NOMO-1 (cell line): ENCODE data around the gene IRF7.
A peak's percentile ranks its signal among the peaks of the same experiment; 100 is the strongest.

Experiments
- DNase-seq, 2 experiments: peaks; one replicate each; lab custom pipeline; 2025; ENCODE audit not compliant: unreplicated experiment in 2 of 2; lab: John Stamatoyannopoulos, UW

IRF7 gene

DNA sequence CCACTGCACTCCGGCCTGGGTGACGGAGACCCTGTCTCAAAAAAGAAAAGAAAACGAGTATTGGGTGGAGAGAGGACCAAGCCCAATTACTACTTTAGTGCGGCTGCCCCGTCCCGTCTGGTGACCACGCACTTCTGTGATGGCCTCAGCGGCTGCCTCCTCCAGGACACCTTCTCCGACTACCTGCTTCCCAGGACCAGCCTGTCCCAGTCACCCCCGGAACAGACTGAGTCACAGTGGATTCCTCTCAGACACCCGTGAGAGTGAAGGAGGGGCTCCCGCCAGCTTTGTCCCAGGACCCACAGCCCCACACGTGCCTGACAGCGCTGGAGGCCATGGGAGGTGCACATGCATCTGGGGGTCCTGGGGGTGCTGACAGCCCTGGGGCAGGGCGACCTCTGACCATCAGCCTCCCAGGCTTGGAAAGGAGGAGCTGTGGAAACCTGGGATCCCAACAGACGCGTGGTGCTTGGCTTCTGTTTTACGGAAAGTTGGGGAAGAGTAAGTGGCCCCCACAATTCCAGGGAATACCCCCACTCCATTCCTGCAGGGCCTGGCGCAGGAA, 26.1 kb upstream of the IRF7 start:
- DNase-seq: no peak

DNA sequence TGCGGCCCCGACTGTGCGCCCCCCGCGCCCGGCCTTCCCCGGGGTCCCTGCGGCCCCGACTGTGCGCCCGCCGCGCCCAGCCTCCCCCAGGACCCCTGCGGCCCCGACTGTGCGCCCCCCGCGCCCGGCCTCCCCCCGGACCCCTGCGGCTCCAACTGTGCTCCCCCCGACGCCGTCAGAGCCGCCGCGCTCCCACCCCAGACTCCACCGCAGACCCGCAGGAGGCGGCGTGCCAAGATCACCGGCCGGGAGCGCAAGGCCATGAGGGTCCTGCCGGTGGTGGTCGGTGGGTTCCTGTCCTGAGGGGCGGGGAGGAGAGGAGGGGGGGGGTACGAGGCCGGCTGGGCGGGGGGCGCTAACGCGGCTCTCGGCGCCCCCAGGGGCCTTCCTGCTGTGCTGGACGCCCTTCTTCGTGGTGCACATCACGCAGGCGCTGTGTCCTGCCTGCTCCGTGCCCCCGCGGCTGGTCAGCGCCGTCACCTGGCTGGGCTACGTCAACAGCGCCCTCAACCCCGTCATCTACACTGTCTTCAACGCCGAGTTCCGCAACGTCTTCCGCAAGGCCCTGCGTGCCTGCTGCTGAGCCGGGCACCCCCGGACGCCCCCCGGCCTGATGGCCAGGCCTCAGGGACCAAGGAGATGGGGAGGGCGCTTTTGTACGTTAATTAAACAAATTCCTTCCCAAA, 24.4 kb upstream of the IRF7 start:
- DNase-seq: no peak

DNA sequence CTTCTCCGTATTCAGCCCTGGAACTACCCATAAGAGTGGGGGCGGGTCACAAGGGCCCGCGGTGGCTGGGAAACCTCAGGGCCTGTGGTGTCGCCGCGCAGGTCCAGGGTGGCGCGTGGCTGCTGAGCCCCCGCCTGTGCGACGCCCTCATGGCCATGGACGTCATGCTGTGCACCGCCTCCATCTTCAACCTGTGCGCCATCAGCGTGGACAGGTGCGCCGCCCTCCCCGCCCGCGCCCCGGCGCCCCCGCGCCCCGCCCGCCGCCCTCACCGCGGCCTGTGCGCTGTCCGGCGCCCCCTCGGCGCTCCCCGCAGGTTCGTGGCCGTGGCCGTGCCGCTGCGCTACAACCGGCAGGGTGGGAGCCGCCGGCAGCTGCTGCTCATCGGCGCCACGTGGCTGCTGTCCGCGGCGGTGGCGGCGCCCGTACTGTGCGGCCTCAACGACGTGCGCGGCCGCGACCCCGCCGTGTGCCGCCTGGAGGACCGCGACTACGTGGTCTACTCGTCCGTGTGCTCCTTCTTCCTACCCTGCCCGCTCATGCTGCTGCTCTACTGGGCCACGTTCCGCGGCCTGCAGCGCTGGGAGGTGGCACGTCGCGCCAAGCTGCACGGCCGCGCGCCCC, 23.7 kb upstream of the IRF7 start:
- no peak for DNase-seq

DNA sequence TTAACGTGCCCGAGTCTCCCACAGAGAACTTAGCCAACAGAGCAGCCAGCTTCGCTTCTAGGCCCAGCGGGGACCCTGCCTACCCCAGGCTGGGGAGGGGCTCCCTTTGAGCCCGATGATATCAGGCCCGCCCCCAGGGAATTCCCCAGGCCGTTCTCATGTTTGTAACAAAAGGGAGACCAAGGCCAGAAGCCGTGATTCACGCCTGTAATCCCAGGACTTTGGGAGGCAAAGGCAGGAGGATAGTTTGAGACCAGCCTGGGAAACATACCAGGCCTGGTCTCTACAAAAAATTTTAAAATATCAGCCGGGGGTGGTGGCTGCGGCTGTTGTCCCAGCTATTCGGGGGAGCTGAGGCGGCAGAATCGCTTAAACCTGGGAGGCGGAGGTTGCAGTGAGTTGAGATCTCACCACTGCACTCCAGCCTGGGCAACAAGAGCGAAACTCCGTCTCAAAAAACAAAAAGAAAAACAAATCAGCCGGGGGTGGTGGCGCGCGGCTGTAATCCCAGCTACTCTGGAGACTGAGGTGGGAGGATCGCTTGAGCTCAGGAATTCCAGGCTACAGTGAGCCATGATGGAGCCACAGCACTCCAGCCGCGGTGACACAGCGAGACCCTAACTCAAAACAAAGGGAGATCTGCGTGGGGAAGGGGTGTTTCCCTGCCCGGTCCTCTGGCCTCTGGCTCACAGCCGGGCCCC, 23.0 kb upstream of the IRF7 start:
- no peak for DNase-seq

DNA sequence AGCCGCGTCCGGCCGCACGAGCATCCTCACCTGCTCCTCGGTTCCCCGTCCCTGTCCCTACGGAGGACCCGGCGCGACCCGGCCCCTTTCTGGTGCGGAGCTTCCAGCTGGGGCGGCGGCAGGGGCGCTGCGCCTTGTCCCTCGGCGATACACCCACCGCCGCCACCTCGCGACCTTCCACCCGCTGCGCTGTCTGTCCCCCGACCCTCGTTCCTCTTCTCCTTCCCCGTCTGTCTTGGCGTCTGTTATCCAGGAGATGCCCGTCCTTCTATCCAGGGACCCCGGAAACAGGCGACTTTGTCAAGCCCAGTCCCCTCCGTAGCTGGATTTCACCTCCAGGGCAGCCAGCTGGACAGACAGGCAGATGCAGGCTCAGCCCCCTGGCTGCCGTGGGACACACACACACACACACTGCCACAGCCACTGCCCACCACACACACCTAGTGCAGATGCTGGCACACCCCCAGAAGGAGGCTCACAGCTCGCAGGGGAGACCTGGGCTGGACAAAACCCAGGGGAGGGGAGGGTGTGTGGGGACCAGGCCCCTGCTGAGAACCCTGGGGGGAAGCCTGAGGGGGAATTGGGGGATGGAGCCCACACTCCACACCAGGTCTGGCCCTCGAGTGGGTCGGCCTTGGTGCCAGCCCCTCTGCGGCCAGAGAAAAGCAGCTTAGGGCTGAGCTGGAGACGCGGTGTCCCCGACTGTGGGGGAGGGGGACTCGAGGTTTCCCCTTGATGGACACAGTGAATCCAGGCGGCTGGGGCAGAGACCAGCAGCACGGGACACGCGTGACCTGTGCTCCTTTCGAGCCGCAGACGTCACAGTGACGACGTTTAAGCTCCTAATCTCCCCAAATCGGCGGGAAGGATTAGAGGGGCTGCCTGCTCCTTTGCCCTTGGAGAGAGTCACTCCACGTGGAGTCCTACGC, 22.1 kb upstream of the IRF7 start:
- no peak for DNase-seq

DNA sequence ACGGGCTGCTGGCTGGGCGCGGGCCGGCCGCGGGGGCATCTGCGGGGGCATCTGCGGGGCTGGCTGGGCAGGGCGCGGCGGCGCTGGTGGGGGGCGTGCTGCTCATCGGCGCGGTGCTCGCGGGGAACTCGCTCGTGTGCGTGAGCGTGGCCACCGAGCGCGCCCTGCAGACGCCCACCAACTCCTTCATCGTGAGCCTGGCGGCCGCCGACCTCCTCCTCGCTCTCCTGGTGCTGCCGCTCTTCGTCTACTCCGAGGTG, 21.5 kb upstream of the IRF7 start:
- no peak for DNase-seq

DNA sequence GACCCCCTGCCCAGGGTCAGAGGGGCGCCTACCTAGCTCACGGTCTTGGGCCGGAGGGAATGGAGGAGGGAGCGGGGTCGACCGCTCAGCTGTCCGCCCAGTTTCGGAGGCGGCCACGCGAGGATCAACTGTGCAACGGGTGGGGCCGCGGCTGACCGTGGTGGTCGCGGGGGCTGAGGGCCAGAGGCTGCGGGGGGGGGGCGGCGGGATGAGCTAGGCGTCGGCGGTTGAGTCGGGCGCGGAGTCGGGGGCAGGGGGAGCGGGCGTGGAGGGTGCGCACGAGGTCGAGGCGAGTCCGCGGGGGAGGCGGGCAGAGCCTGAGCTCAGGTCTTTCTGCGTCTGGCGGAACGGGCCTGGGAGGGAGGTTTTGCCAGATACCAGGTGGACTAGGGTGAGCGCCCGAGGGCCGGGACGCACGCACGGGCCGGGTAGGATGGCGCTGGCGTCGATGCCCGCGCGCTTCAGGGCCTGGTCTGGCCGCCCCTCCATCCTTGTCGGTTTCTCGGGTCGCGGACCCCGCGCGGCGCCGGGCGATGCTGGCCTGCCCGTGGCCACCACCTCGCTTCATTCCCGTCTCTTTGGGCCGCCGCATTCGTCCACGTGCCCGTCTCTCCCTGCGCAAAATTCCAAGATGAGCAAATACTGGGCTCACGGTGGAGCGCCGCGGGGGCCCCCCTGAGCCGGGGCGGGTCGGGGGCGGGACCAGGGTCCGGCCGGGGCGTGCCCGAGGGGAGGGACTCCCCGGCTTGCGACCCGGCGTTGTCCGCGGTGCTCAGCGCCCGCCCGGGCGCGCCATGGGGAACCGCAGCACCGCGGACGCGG, 21.0 kb upstream of the IRF7 start, which contains the start of gene DRD4:
TSS of gene DRD4 (plus strand) at position 759 of the 822 bp plus-strand sequence. CDS start at position 795, 36 bp downstream.
- no peak for DNase-seq

DNA sequence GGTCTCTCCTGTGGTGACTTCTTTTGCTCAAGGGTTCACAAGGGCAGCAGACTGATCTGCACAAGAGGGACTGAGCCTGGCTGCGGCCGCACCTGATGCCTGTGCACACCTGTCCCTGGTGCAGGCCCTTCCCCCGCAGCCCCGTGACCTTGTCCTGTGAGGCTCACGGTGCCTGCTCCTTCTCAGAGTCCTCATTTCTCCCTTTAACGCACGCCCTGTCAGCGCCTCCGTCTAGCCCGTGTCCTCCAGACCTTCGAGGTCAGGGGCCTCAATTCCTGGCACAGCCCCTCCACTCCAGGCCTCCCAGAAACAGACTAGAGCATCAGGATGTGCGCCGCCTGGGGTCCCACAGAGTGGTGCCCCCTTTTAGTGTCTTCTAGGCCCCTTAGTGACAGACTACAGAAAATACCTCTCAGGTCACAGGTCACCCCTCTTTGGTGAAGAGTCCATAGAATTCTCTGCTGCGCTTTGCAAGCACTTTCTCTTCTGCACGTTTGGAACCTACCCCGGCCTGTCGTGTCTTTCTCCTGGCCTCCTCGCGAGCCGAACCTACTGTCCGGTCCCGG, 20.3 kb upstream of the IRF7 start:
- no peak for DNase-seq

DNA sequence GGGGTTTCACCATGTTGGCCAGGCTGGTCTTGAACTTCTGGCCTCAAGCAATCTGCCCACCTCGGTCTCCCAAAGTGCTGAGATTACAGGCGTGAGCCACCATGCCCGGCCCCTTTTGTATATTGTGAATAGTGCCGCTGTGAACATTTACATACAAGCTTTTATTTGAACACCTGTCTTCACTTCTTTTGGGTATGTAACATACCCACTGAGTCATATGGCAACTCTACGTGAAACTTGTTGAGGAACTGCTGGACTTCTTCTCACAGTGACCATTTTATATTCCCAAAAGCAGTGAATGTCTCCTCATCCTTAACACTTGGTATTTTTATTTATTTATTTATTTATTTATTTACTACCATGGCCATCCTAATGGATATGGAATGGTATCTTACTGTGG, 15.1 kb upstream of the IRF7 start:
- DNase-seq: no peak

DNA sequence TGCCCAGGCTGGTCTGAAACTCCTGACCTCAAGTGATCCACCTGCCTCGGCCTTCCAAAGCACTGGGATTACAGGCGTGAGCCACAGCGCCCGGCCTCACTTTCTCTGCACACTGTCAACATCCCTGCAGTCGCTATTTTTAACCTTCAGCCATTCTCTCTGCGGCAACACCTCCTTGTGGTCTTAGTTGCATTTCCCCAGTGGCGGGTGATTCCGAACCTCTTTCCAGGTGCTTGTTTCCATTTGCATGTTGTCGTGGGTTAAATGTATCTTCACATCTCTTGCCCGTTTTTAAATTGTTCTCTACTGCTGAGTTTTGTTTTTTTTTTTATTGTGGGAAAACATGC, 13.5 kb upstream of the IRF7 start:
- peak; percentile 14 to 33 for DNase-seq

DNA sequence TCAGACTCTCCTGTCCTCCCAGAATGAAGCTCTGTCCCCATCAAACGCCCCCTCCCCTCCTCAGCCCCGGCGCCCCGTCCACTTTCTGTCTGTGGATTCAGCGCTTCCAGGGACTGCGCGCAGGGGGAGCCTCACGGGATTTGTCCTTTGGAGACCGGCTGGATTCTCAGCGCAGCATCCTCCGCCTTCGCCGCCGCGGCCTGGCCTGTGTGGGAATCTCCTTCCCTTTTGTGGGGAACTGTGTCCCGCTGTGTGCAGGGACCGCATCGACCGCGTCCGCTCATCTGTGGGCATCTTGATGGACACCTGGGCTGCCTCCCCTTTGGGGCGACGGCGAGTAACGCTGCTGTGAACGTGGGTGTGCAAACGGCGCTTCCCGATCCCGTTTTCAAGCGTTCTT, 12.3 kb upstream of the IRF7 start:
- DNase-seq: no peak

DNA sequence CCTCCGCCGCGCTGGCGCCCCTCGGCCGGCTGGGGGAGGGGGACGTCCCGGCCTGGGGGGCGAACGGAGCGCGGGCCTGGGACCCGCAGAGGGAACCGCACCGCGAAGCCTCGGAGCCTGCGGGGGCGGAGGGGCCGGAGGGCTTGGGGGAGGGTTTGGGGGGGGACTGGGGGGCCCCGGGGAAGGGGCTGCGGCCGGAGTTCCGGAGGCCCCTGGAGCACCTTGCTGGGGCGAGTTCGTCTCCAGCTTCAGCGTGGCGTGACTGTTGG, 11.5 kb upstream of the IRF7 start:
- DNase-seq: no peak

DNA sequence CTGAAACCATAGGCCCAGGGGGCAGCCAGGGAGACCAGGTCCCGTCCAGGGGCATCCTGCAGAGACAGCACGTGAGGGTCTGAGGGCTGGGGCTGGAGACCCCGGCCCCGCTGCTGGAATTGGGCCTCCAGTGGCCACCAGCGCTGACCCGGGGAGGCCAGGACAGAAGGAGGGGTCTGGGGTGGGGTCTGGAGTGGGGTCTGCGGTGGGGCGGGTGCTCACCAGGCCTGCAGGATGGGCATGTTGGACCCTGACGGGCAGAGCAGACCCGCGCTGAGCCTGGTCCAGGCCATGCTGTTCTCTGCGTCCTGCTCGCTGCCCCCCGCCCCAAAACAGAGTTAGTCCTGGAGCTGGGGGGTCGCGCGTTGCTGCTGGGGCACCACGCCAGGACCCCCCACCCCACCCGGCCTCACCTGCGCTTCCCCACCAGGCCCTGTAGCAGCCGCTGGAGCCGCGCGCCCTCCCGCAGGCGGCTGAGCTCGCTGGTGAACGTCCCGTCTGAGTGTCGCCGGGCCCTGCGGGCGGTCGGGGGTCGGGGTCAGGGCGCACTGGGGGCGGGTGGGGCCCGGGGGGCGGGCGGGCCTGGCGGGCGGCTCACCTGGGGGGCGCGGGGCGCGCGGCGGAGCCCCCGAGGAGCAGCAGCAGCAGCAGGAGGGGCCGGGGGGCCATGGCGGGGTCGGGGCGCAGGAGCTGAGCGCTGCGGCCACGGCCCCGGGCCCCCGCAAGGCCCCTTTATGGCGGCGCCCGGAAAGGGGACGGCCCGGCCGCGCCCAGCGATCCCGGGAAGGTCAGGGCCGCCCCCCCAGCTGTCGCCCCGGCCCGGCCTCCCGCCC, 10.9 kb upstream of the IRF7 start, which contains the start of gene SCT:
TSS of gene SCT (minus strand) at position 707 of the 833 bp plus-strand sequence. CDS start at position 669, 38 bp downstream.
- DNase-seq: no peak

DNA sequence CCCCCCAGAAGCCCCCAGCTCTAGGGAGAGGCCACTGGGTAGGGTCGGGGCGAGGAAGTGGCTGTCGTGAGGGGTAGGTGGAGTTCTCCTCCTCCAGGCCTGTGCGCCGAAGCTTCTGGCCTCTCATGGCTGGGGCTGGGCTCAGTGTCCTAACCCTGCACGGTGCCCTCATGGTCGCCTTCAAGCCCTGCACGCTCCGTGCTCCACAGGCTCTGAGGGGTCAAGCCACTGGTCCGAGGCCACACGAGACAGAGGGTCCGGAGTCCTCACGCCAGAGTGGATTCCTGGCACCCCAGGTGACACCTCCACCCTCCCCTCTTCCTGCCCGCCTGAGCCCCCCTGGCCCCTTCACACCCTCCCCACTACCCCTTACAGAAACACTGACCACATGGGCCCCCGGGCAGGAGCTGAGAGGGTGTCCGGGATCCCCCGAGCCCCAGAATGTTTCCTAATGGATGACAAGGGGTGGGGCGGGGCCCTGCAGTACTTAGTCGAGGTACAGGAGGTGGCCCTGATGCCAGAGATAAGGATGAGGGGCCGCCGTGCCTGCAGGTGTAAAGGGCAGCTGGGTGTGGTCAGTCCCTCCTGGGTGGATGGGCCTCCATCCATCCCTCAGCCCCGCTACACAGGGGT, 10.0 kb upstream of the IRF7 start:
- DNase-seq: no peak

DNA sequence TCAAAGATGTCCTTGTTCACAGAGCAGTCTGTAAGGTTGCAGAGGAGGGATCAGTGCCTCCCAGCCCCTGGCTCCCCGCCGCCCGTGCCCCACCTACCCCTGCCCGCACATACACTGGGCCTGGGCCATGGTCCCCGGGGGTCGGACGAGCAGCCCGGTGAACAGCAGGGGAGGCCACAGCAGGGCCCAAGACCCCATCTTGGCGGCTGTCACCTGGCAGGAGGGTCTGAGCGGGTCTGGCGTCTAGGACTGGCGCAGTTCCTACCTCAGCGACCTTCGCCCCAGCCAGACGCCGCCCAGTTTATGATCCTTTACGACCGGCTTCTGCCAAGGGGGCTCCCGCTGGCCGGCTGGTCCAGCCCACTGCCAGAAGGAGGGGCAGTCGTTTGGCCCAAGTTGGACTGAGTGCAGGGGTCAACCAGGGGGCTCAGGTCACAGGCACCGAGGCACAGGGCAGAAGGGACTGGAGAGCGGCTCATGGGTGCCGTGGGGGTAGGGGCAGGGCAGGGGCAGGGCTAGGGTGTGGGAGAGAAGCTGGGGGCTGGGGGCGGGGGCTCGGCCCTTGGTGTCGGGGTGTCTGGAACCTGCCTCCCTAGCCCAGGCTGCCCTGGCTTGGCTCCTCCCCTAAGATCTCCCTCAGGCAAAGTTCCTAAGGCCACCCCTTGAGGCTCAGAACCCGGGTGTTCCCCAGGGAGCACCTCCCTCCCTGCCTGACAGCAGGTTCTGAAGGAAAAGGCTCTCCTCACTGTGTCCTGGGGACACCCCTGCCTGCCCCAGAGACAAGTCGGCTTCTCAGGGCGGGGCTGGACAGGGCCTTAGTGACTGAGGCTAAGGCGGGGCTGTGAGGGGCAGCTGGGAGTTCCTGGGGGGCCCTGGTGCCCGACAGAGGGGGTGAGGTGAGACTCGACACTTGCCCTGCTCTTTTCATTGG, 9.2 kb upstream of the IRF7 start, which contains the start of gene CDHR5:
TSS of gene CDHR5 (minus strand) at position 251 of the 931 bp plus-strand sequence. CDS start at position 198, 53 bp downstream.
- DNase-seq: no peak

DNA sequence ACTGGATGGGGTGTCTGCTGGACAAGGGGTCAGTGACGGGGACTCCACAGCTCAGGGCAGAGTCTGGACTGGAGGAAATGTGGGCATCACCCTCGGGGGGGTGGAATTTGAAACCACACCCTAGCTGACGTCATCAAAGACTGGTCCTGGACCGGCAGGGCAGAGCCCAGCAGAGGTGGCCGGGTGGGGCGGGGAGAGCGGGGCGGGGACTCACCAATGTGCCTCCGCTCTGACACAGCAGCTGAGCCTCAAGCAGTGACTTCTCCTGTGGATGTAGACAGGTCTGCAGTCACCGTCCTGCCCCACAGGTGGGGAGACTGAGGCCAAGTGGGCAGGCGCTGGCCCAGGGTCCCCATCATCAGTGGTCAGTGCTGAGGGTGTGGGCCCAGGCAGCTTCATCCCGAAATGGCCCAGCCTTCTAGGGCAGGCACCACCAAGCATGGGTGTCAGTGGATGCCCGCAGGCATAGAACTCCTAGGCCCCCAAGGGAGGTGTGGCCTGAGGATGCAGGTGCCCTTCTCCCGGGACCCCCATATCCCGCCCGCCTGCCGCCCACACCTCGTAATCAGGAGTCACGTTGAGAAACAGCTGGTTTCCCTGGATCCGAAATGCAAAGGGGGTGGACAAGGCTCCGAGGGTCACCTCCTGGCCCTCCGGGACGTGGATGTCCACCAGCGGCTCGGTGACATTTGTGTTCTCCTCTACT, 8.4 kb upstream of the IRF7 start:
- no peak for DNase-seq

DNA sequence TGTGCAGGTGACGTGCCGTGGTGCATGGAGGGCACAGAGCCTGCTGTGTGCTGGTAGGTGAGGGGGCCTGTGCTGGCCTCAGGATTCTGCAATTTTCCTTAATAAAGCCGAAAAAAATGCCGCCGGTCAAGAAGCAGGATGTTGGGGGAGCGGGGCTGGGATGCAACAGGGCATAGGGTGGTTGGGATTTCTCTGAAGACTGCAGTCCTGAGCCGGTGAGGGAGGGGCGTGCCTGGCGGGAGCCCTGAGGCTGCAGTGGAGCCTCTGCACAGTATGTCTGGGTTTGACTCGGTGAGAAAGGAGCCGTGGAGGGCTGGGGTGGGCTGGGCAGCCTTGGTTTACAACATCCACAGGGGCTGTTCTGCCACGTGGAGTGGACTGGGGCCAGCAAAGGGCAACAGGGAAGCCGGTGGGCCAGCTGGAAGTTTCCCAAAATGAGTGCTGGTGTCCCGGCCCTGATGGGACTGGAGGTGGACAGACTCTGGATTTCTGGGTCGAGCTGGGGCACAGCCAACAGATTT, 7.7 kb upstream of the IRF7 start:
- DNase-seq: no peak
